Epidermal melanocyte (primary cell): Measurements from ENCODE around the gene HOXC10.
A peak's percentile ranks its signal among the peaks of the same experiment; 100 is the strongest.

Experiments
- DNase-seq: peaks from one replicate; pipeline ENCODE4 v3.0.0; 2011; ENCODE audit warnings: low spot score; ENCODE audit not compliant: insufficient read length

Gene HOXC10

DNA sequence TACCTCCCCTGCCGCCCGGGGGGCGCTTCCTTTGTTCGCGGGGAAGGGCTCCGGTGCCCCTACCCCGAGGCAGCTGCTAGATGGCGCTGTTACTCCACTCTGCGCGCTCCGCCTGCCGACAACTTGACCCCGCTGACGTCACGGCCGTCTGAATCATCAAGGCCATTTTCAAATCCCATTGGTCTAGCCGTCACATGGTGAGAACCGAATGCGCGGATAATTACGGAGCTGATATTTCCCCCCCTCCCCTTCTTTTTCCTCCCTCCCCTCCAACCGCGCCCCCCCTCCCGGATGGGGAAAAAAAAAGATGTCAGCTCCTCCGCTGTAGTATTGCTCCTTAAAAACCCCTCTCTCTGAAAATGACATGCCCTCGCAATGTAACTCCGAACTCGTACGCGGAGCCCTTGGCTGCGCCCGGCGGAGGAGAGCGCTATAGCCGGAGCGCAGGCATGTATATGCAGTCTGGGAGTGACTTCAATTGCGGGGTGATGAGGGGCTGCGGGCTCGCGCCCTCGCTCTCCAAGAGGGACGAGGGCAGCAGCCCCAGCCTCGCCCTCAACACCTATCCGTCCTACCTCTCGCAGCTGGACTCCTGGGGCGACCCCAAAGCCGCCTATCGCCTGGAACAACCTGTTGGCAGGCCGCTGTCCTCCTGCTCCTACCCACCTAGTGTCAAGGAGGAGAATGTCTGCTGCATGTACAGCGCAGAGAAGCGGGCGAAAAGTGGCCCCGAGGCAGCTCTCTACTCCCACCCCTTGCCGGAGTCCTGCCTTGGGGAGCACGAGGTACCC, at the start of gene HOXC10:
TSS of gene HOXC10 (plus strand) at position 246 of the 791 bp plus-strand sequence. CDS start at position 360, 114 bp downstream.
- DNase-seq: peak; percentile 98

DNA sequence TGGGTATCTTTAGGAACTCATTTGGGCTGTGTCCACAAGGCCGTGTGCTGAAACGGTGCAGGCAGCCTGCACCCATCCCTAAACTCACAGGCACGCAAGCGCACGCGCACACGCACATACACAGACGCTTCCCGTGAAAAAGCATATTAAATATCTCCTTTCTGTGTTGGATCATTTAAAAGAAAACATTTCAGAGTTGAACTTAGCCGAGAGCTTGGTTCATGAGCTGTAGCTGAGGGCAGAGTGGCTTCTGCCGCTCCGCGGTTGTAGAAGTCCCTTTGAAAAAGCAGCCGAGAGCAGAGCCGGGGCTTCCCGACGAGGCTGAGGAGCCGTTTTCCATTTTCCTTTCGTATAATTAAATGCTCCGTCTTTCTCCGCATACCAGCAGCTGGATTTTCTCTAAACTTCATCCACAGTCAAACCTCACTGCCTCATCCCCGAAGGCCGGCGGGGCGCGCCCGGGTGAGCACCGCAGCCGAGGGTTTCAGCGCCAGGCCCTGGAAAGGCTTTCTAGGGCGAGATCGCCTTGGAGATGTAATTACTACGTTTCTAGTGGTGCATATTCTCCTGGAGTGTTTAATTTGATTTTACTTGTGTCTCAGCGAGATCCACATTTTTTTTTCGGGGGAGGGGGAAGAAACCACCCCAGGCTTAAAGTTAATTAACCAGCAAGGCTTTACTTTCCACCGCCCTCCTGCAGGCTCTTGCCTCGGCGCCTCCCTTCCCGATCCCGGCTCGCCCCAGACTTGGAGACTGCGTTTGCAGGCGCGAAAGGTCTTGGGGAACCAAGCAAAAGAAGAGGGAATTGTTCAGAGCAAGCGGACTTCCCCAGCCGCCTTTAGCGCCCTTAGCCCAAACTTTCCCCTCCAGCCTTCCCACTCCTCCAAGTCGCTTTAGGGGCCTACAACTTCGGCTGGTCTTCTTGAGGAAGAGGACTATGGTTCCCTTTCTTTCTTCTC, 49.3 kb upstream of the HOXC10 start:
- DNase-seq: no peak

DNA sequence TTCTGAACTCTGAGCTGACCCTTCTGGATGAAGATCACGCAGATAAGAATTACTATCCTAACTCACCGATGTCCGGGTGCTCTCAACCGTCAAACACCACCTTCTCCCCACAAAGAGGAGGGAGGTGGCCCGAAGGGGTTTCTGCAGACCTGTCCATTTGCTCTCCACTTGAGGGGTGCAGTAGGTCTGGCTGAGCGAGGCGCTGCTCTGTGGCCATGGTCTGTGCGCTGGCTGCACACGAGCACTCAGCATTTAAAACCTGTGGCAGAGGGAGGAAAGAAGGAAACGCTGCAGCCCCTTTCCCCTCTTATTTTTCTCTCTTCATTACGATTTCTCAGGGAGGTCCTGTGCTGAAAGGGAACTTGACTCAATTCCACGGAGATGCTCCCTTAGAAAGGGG, 47.8 kb upstream of the HOXC10 start:
- DNase-seq: no peak

DNA sequence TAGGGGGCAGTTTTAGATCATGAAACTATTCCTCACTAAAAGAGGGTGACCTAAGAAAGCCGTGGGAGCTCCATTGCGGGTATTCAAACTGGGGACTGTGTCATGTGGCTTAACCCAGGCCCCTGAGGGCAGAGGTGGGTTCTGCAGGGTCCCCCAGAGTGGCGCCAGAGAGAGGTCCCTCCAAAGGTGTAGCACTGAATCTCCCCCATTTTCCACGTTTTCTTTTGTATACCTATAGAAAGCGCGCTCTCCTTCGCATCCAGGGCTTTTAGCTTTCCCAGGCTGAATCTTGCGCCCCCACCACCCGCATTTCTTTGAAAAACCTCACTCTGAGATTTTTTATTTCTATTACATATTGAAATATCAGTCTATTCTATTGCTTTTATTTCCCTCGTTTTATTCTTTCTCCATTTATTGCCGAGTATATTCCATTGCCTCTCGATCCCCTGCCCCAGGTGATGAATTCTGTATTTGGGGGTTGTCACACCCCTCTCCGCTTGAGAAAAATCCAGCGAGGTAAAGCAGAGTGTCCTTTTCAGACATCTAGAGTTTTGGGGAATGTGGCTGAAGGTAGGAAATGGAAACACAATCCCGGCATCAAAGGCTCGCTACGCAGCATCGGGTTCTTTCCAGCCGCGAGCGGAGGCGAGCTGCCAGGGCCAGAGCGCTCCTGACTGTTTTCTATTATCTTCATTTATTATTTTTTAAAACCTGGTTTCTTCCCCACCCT, 47.2 kb upstream of the HOXC10 start:
- DNase-seq: no peak

DNA sequence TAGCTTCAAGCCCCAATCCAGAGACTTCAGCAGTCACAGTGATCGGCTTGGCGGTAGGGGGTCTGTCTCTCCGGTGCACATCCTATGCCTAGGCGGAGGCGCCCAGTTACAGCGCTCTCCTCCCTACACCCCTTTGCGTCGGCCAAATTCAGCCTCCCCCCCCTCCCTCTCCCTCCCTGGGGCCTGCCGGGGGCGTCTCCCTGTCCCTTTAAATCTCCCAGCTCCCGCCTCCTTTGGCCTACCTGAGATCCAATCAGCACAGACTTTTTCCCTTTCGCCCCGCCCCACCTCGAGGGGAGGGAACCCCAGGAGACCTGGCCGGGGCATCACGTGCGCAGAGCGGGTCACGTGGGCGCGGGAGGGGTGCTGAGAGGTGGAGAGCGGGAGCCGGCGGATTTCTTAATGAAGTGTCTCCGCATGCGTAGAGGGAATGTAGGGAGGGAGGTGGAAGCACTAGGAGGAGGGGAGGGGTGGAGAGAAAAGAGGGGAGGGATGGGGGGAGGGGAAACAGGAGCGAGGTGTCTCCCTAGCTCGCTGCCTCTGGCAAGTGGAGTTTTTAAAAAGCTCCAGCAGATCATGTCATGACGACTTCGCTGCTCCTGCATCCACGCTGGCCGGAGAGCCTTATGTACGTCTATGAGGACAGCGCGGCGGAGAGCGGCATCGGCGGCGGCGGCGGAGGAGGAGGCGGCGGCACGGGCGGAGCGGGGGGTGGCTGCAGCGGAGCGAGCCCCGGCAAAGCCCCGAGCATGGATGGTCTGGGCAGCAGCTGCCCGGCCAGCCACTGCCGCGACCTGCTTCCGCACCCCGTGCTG, 46.4 kb upstream of the HOXC10 start, which contains the start of gene HOXC13:
TSS of gene HOXC13 (plus strand) at position 506 of the 815 bp plus-strand sequence. CDS start at position 582, 76 bp downstream.
- DNase-seq: peak; percentile 73

DNA sequence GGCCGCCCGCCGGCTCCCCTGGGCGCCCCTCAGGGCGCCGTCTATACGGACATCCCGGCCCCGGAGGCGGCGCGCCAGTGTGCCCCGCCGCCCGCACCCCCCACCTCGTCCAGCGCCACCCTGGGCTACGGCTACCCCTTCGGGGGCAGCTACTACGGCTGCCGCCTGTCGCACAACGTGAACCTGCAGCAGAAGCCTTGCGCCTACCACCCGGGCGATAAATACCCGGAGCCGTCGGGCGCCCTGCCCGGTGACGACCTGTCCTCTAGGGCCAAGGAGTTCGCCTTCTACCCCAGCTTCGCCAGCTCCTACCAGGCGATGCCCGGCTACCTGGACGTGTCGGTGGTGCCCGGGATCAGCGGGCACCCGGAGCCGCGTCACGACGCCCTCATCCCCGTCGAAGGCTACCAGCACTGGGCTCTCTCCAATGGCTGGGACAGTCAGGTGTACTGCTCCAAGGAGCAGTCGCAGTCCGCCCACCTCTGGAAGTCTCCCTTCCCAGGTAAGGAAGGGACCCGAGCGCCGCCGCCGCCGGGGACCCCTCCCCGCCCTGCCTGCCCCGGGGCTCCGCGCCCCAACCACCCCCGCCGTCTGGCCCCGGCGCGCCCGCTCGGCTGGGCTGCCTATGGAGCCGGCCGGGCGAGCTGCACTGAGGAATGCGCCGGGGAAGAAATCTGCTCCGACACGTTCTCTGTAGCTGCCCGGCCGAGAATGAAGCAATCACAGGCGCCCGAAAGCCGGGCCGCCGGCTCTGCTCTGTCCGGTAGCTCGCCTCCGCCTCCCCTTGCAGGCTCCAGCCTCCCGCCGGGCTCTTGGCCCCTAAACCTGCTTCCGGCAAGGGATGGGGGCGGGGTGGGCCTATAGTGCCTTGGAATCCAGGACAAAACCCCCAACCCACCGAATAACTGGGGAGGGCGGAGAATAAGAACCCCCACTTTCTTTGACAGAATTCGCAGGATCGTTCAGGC, 45.5 kb upstream of the HOXC10 start:
- no peak for DNase-seq

DNA sequence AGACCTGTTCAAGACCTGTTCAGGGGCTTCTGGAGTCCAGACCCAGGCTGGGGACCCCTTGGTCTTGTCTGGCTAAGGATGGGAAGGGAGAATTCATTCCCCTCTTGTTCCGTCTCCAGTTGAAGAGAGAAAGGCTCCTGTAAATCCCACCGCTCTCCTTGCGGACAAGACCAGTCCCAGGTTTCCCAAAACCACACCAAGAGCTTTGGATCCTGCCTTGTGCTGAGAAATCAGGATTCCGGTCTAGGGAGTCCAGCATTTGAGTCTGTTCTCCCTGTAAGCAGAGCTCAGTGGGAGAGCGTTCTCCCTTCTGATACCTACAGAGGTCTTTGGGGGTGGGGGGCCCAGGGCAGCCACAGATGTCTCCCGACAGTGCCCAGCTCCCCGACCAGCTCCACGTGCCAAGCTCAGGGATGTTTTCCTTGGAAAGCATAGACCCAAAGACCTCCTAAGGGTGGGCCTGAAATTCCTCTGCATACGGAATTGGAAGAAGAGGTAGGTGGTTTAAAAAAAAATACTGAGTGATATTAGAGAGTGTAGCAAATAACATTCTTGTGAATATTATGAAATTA, 44.4 kb upstream of the HOXC10 start:
- DNase-seq: no peak

DNA sequence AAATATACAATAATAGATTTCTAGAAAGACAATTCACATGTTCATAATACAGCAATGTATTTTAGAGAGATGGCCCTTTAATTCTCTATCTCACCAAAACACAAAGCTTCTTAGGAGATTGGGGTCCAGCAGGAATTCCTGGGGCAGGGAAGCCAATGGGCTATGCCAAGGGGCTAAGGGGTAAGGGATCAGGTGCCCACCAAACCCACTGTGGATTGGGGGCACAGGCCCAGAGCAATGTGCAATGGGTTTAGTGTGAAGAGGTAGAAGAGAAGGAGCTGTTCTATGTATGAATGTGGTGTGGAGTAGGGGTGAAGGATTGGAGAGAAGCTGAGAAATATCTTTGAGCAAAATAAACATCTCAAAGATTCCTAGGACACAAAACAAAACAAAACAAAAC, 43.8 kb upstream of the HOXC10 start:
- DNase-seq: no peak

DNA sequence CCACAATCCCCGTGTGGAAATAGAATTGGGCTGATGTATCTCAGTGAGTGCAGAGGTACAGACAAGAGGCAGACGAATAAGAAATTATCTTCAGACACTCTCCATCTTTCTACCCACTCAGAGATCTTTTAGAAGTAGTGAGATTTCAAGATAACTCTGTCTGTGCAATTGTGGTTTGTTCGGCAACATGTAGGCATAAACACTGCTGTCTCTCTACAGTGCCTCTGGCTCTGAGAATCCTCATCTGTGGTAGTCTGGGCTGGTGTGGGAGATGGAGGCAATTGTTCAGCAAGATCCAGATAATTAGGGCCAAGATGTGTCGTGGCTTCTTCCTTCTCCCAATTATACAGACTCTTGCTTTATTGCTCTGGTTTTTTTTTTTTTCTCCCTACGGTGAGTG, 43.2 kb upstream of the HOXC10 start:
- no peak for DNase-seq

DNA sequence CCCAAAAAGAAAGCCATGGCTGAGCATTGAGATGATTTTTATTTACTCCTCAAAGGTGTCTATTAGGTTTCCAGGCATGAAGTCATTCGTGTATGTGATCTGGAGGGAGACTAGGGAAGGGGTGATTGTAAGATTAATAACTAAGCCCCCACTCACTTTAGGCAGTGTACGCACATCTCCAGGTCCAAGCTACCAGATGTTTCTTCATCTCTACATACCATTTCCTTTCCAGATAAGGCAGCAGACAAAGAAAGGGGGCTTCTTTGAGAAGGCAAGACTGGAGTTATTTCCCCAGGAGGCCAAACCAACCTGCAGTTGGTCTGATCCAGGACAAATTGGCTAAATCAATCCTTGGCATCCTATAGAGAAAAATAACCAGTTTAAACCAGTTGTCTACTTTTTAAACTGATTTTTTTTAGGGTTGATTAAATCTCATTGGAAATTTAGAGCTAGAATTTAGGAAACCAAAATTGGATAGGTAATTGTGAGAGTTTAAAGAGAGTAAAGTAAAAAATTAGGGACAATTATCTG, 42.4 kb upstream of the HOXC10 start:
- DNase-seq: no peak

DNA sequence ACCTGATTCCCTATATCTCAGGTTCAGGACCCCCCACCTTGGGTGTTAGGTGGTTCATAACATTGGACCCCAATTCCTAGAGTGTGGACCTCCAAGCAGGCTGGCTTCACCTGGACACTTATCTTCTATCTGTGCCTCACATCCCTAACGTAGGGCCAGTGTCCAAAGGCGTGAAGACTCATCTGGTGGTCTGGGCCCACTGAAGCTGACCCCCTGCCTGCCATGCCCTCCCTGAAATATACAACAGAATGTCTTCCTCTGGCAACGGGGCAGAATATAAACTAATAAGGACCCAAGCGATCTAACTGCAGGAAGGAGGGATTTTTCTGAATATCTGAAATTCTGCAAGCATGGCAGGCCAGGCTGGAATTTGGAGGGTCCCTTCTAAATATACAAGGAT, 40.7 kb upstream of the HOXC10 start:
- DNase-seq: no peak

DNA sequence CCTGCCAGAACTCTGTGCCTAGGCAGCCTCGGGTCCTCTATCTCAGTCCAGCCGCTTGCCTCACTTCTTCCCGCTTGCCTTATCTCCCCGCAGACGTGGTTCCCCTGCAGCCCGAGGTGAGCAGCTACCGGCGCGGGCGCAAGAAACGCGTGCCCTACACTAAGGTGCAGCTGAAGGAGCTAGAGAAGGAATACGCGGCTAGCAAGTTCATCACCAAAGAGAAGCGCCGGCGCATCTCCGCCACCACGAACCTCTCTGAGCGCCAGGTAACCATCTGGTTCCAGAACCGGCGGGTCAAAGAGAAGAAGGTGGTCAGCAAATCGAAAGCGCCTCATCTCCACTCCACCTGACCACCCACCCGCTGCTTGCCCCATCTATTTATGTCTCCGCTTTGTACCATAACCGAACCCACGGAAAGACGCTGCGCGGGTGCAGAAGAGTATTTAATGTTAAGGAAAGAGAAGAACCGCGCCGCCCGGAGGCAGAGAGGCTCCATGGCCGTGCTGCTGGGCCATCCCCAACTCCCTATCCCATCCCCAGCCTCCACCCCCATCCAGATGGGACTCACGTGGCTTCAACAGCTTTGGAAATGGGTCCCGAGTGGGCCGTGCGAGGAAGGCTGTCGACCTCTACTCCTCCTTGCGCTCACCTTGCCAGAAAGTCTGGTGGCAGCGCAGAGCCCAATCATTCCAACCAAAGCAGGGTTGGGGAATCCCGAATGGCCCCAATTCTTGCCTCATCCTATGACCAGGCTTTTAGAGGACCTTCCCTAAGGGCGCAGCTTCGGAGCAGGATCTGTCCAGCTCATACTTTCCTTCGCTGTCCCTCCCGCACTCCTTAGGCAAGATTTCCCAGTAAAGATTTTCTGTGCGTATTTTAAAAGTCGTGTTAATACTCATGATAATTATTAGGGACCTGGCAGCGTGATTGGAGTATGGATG, 39.8 kb upstream of the HOXC10 start:
- no peak for DNase-seq

DNA sequence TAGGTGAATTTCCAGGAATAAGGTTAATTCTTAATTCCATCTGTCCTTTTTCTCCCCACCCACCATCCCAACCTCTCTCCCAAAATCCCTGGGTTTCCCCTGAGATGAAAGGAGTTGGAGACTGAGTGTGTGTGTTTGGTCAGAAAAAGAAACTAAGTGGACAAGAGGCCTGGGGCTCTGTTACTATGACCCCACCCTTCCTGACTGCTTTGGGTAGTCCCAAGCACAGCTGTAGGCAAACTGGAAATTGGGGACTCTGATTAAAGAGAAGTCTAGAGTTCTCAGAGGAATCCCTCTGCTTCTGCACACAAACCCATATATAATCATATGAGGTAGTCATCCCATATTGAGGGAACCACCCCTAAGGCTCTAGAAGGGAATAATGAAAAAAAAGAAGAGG, 37.2 kb upstream of the HOXC10 start:
- DNase-seq: no peak

DNA sequence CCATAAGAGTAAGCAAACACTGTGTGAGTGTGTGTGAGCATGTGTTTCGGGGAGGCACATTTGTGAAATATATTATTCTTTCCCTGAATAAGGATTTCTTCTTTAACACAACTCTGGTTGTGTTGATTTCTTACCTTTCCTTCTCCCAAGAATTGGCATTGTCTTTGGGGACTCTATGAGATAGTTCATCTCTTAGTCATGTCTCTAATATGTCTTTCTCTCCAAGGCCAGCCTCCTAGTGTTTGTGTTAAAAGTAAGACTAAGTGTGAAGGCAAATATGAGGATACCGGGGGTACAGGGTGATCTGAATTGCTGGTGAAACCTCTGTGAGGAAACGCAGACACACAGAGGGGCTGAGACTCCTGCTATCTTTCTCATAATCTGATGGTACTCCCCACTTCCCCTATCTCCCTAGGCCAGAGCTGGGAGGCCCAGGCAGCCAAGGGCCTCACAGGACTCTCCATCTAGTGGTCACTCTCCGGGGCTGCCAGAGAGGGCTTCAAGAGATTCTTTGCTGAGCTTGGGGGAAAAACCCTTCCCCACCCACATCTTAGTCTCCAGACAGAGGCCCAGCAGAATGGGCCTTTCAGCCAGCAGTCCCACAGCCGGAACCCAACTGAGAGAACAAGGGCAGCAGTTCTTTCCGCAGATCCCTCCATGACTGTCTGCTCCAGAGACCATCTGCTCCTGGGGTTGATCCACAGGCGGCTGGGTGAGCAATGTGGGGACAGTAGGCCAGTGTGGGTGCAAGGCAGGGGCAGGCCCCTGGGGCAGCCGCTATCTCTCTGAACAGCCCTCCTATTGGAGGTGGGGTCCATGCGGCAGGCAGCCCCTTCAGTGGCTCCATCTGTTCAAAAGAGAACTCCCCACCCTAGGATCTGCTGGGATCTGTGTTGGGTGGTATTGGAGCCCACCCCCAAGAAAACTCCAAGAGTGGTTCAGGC, 36.0 kb upstream of the HOXC10 start:
- DNase-seq: no peak

DNA sequence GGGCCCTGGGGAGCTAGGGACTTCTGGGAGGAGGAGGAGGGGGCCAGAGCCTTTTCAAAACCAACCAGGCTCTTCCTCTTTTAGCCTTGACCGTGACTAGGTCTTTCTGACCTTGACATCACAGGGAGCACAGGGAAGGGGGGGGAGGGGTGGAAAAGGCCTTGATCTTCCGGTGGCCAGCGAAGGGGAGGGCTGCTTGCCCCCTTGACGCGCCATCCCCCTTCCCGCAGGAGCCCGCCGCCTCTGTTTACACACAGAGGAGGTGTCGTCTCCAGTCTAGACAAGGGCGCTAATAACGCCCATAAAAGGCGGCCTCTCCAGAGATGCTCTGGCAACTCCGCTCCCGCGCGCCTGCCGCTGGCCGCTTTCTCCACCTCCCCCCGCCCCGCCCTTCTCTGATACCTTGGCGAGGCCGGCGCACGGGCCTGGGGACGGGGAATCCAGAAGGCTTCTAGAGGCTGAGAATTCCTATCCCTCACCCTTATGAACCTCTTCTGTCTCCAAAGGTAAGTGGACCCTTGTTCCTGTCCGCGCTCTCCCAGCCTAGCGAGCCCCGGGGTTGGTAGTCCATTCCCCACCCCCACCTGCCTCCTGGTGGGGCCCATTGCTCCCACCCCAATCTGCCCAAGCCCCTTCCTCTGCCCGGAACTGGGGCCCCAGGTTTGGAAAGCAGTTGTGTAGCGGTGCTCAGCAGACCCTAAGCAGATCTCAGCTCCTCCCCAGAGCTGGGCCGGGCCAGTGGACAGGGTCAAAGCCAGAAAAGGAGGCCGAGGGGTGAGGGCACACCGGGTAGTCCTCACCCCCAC, 35.1 kb upstream of the HOXC10 start:
- DNase-seq: no peak

DNA sequence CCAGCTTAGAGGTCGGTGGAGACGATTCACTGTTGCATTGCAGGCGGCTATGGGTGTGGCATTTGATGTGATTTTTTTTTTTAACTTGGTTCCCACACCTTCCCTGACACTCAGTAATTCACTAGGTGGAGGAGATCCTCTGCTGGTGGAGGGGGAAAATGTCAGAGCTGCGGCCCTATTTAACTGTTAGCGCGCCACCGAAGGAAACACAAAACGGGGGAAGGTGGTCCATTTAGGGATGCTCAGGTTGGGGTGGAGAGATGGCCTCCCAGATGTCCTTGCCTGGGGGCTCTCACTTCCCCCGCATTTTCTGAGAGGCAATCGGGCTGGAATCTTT, 34.5 kb upstream of the HOXC10 start:
- DNase-seq: no peak
